Thoracic aorta (tissue), 2 donors: ENCODE results near the gene APOC1. TPM values are rescaled to one million over a fixed set of nuclear protein-coding genes. Genes with fewer than 3 reads are reported as not detected.
"Not testable (repeated sequence)": the region's sequence is repeated elsewhere in the genome, so short reads cannot be mapped to it uniquely, and the experiment has no call there.

Source experiments
- ATAC-seq: fragments of 150-250 bp; one replicate; pipeline ENCODE4 v1.8.0; 2017; ENCODE audit warnings: low read depth; ENCODE audit not compliant: insufficient number of reproducible peaks, low FRiP score
- DNase-seq: peaks from one replicate; pipeline ENCODE4 v3.0.0-alpha.2; 2020; ENCODE audit warnings: low spot score
- H3K27ac ChIP-seq, 2 donors: fragments of 200-600 bp; sonication (generic); 1 replicate in 1 of 2; 2 replicates in 1 of 2; pipeline ENCODE4 v1.5.1; 2016; ENCODE audit warnings: mild to moderate bottlenecking in 2 of 2, moderate library complexity in 2 of 2
- H3K27me3 ChIP-seq: fragments of 200-600 bp; sonication (generic); replicated peaks from 2 replicates; pipeline ENCODE4 v1.6.0; 2016; ENCODE audit warnings: mild to moderate bottlenecking; ENCODE audit not compliant: insufficient read depth
- H3K36me3 ChIP-seq: fragments of 200-600 bp; sonication (generic); one replicate; pipeline ENCODE4 v1.5.1; 2016
- H3K4me1 ChIP-seq, 2 donors: fragments of 200-600 bp; sonication (generic); 1 replicate in 1 of 2; 2 replicates in 1 of 2; pipeline versions ENCODE4 v1.5.1 to v1.6.0; 2016; ENCODE audit warnings: low read depth in 2 of 2, mild to moderate bottlenecking in 1 of 2; ENCODE audit not compliant: control insufficient read depth in 1 of 2
- H3K4me3 ChIP-seq: fragments of 200-600 bp; sonication (generic); 2 replicates; pipeline ENCODE4 v1.5.1; 2016; ENCODE audit warnings: mild to moderate bottlenecking
- H3K9me3 ChIP-seq: fragments of 200-600 bp; sonication (generic); 2 replicates; pipeline ENCODE4 v1.5.1; 2016
- CTCF ChIP-seq: fragments of 200-600 bp; sonication (generic); IDR thresholded peaks from one replicate; pipeline ENCODE4 v1.5.1; 2019; ENCODE audit warnings: antibody characterized with exemption
- total RNA-seq, 2 donors: library from RNA; depleted of rRNA; stranded (reverse); fragments of >200 nt; gene quantifications; one replicate each; pipeline versions ENCODE4 v1.1.0 to v1.2.3, GENCODE V29; 2016

Gene APOC1
- total RNA-seq, 2 donors from 2014 or later: 4.9 to 12.3 TPM

GRCh38 chr19:44909775-44910174 lies 4.6 kb upstream of the APOC1 start:
- H3K9me3 ChIP-seq: no peaks in the 10 kb centered on the region
- H3K36me3 ChIP-seq: no peaks in the 10 kb centered on the region
- no peak for TF ChIP-seq CTCF
- H3K27me3 ChIP-seq: no peaks in the 10 kb centered on the region
- DNase-seq: no peak
- no peak for ATAC-seq
- H3K27ac ChIP-seq: no peak overlapping the region
- H3K4me3 ChIP-seq: no peak overlapping the region
- peaks cover 0 to 14% of the 10 kb centered on the region in 2 donors for H3K4me1 ChIP-seq

- not testable (repeated sequence) for DNase-seq, H3K36me3 ChIP-seq, H3K4me3 ChIP-seq, H3K27me3 ChIP-seq, H3K9me3 ChIP-seq, H3K27ac ChIP-seq, ATAC-seq
- H3K4me1 ChIP-seq: peaks cover 0 to 15% of the 10 kb centered on the region in 2 donors
These were observed 2.5 kb upstream of the APOC1 start for GRCh38 chr19:44911896-44912295.

- no peak overlapping the region for H3K27ac ChIP-seq
- no peaks in the 10 kb centered on the region for H3K36me3 ChIP-seq
- no peak overlapping the region for H3K4me3 ChIP-seq
- no peaks in the 10 kb centered on the region for H3K9me3 ChIP-seq
- ATAC-seq (no peak), DNase-seq (no peak)
- H3K4me1 ChIP-seq: peaks cover 0 to 15% of the 10 kb centered on the region in 2 donors
- no peak for TF ChIP-seq CTCF
- H3K27me3 ChIP-seq: no peaks in the 10 kb centered on the region
These were observed 1.6 kb upstream of the APOC1 start for GRCh38 chr19:44912854-44913253.

GRCh38 chr19:44913512-44914432 lies 636 bp upstream of the APOC1 start:
- H3K4me1 ChIP-seq: peaks cover 0 to 15% of the 10 kb centered on the region in 2 donors
- H3K36me3 ChIP-seq, H3K27me3 ChIP-seq, ATAC-seq, DNase-seq, H3K27ac ChIP-seq, H3K9me3 ChIP-seq: not testable (repeated sequence)
- peak overlapping the region; percentile 72 for H3K4me3 ChIP-seq

- H3K27ac ChIP-seq: no peak overlapping the region
- no peak for ATAC-seq
These were observed 9.9 kb downstream of the APOC1 start for GRCh38 chr19:44924243-44924725.

More at GRCh38 chr19:44924243-44924725, 9.9 kb downstream of the APOC1 start:
- Histone ChIP-seq H3K4me1 (peaks cover 0 to 6% of the 10 kb centered on the region in 2 donors), H3K27me3 (no peaks in the 10 kb centered on the region), H3K4me3 (no peak overlapping the region), H3K36me3 (no peaks in the 10 kb centered on the region), H3K9me3 (no peaks in the 10 kb centered on the region)
- TF ChIP-seq CTCF: no peak
- DNase-seq: no peak
